ENCODE data around the gene METTL22.

METTL22 gene

GRCh38 chr16:8676160-8676547 is 54.7 kb downstream of the METTL22 start:
- Histone ChIP-seq H3K27me3 (ENCODE audit: insufficient read depth, poor library complexity, severe bottlenecking) (no peaks in the 10 kb centered on the region), H3K27ac (replicated peaks) (no peak overlapping the region), H3K4me3 (replicated peaks; ENCODE audit: insufficient read depth, low read length) (no peak overlapping the region)
- TF ChIP-seq POLR2AphosphoS5 (IDR thresholded peaks at IDR 0.05; ENCODE audit: low read depth) (no peak), REST (IDR thresholded peaks at IDR 0.05; ENCODE audit: insufficient replicate concordance, low read depth) (no peak), CTCF (IDR thresholded peaks at IDR 0.05; ENCODE audit: insufficient read depth, low read length) (no peak), GABPA (IDR thresholded peaks at IDR 0.05; ENCODE audit: low read depth) (no peak), SPI1 (IDR thresholded peaks at IDR 0.05; ENCODE audit: borderline replicate concordance, low read depth) (no peak)
- no peak for DNase-seq (ENCODE audit: low read depth in 1 of 2, low spot score in 1 of 2)

- Histone ChIP-seq H3K27ac (replicated peaks) (no peak overlapping the region), H3K4me3 (replicated peaks; ENCODE audit: insufficient read depth, low read length) (no peak overlapping the region), H3K27me3 (ENCODE audit: insufficient read depth, poor library complexity, severe bottlenecking) (no peaks in the 10 kb centered on the region)
- TF ChIP-seq REST (IDR thresholded peaks at IDR 0.05; ENCODE audit: insufficient replicate concordance, low read depth) (no peak), SPI1 (IDR thresholded peaks at IDR 0.05; ENCODE audit: borderline replicate concordance, low read depth) (no peak), CTCF (IDR thresholded peaks at IDR 0.05; ENCODE audit: insufficient read depth, low read length) (no peak), GABPA (IDR thresholded peaks at IDR 0.05; ENCODE audit: low read depth) (no peak), POLR2AphosphoS5 (IDR thresholded peaks at IDR 0.05; ENCODE audit: low read depth) (no peak)
- DNase-seq (ENCODE audit: low read depth in 1 of 2, low spot score in 1 of 2) = no peak
These were observed 55.4 kb downstream of the METTL22 start for GRCh38 chr16:8676737-8677375.

- H3K4me3 ChIP-seq (replicated peaks; ENCODE audit: insufficient read depth, low read length) = no peak overlapping the region
These were observed 56.0 kb downstream of the METTL22 start for GRCh38 chr16:8677481-8677880.

More at GRCh38 chr16:8677481-8677880, 56.0 kb downstream of the METTL22 start:
- no peak for TF ChIP-seq GABPA (IDR thresholded peaks at IDR 0.05; ENCODE audit: low read depth)
- no peak for TF ChIP-seq POLR2AphosphoS5 (IDR thresholded peaks at IDR 0.05; ENCODE audit: low read depth)
- no peak for TF ChIP-seq CTCF (IDR thresholded peaks at IDR 0.05; ENCODE audit: insufficient read depth, low read length)
- no peak for TF ChIP-seq REST (IDR thresholded peaks at IDR 0.05; ENCODE audit: insufficient replicate concordance, low read depth)
- TF ChIP-seq SPI1 (IDR thresholded peaks at IDR 0.05; ENCODE audit: borderline replicate concordance, low read depth) = no peak
- no peaks in the 10 kb centered on the region for H3K27me3 ChIP-seq (ENCODE audit: insufficient read depth, poor library complexity, severe bottlenecking)
- no peak for DNase-seq (ENCODE audit: low read depth in 1 of 2, low spot score in 1 of 2)
- H3K27ac ChIP-seq (replicated peaks) = no peak overlapping the region
